Stomach (tissue), 4 donors: ENCODE measurements around the gene ZFR2.

Experiments
- CTCF ChIP-seq, 7 experiments: fragments of 450-650 bp in 4 of 7; fragments of 200-600 bp in 3 of 7; sonication (generic) in 3 of 7; IDR thresholded peaks; one replicate each; pipeline ENCODE4 v1.5.1; 2016 to 2019; ENCODE audit warnings: antibody characterized with exemption in 7 of 7, control low read depth in 2 of 7, mild to moderate bottlenecking in 1 of 7
- POLR2A ChIP-seq, 4 donors: fragments of 450-650 bp; IDR thresholded peaks; one replicate each; pipeline ENCODE4 v1.6.1; 2016; ENCODE audit warnings: antibody characterized with exemption in 4 of 4, control low read depth in 2 of 4, mild to moderate bottlenecking in 1 of 4, moderate library complexity in 1 of 4

GRCh38 chr19:3862826-3863500, 5.9 kb downstream of the ZFR2 start:
- TF ChIP-seq CTCF (IDR thresholded peaks at IDR 0.05): no peak
- TF ChIP-seq POLR2A (IDR thresholded peaks at IDR 0.05): no peak
